GM21737 (cell line): ENCODE results near the gene ZNF236.

Experiments used
- ATAC-seq: cut with Tn5 transposase; IDR thresholded peaks from one replicate; pipeline ENCODE4 v1.9.1; 2021; ENCODE audit warnings: mild to moderate bottlenecking, moderate library complexity; ENCODE audit not compliant: unreplicated experiment

The ZNF236 gene

GRCh38 chr18:76967721-76968472 lies 145.5 kb downstream of the ZNF236 start:
- no peak for ATAC-seq

GRCh38 chr18:76970770-76971559 lies 148.6 kb downstream of the ZNF236 start:
- ATAC-seq = no peak

- no peak for ATAC-seq
Observed at GRCh38 chr18:76972241-76972640, 149.9 kb downstream of the ZNF236 start.

DNA sequence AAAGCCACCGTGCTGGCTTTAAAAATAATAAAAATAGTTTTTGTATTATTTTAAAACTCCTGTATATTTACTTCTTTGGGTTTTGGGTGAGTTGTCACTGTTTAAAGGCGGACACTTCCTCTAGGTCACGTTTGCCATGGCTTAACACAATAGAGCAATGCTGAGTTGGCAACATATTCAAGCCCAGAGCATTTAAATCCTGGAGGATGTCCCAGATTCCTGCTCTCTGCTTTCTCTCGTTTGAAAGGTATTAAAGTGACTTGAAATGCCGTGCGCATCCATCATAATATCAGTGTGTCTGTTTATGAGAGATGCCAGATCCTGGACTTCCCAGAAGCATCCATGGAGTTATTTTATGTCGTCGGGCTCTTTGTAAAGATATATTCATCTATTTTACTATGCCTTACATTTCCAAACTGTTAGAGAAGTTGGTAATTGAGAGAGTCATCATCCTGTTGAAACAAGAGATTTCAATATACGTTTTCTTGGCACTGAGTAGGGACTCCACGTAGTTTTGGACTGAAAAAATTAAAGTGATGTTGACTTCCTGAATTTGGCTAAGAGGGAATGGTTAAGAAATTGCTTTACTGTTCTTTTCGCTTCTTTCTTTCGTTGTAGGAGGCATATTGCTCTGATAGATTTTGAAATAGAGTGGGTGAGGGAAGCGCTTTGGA lies 150.6 kb downstream of the ZNF236 start:
- no peak for ATAC-seq

DNA sequence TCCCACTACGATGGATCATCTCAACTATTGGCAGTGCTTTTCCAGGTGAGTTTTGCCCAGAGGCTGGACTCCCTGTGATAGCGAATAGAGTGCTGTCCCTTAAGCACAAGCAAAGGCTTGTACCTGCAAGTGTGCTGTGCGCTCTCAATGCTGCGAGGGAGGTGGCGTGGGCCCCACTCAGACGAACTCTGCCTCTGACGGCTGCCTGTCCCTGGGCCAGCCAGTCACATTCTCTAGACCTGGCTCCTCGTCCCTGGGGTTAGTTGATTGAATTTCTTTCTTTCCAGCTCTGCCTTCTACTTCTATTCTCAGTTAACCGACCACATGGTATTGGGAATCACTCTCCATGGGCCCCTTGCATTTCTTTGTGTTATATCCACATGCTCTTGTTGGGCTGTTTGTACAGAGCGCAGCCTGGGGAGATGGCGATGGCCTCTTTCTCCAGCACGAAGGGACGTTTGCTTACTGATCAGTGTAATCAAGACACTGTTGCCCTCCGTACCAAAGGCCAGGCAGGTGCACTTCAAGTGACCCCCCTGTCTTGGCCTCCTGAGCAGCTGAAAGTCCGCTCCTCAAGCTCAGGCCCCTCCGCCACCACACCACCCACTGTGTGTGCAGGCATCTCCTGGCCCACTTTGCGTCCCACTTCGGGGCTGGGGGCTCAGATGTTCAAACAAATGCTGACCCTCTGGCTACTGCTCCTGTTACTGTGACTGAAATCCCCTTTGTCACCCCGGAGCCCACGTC lies 151.3 kb downstream of the ZNF236 start:
- no peak for ATAC-seq

GRCh38 chr18:76974386-76974785 lies 152.0 kb downstream of the ZNF236 start:
- no peak for ATAC-seq

DNA sequence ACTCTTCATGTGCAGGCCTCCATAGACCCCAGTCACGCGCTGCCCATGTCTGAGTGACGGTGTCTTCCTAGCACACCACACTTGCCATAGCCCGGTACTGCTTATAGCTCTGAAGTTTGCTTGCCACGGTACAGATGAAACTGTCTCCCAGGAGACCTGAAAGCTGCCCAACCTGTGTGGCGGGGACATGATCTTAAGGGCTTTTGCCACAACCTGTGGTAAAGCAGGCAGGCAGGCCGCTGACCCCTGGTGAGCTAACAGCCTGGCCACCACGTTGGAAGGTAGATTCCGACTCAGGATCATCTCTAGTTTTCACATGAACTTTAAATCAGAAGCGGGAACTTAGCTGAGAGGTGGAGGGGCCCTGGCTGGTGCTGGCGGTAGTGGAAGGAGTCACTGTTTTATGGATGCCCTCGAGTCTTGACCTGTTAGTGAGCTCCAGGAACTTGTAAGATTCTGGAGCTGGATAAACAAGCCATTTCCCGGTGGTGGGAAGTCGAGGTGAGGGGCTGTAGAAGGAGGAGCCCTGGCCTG lies 153.3 kb downstream of the ZNF236 start:
- no peak for ATAC-seq

GRCh38 chr18:76977108-76977621 lies 154.8 kb downstream of the ZNF236 start:
- ATAC-seq = no peak

DNA sequence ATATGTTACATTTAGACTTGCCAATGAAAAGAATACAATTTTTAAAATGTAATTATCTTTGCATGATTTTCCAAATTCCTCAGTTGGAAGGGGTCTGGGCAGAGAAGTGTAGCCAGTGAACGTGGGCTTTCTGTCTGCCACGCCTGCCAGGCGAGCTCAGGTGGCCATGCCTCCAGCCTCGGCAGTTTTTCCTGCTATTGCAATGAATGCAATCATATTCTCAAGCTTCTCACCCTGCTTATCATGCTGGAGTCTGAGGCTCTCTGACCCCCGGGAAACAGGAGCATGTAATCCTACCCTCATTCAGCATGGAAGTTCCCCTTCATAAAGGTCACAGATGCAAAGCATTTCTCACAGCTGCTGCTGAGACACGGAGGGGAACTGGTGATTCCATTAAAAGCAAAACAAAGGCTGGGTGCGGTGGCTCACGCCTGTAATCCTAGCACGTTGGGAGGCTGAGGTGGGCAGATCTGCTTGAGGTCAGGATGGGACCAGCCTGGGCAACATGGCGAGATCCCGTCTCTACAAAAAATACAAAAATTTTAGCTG lies 155.4 kb downstream of the ZNF236 start:
- ATAC-seq = no peak

DNA sequence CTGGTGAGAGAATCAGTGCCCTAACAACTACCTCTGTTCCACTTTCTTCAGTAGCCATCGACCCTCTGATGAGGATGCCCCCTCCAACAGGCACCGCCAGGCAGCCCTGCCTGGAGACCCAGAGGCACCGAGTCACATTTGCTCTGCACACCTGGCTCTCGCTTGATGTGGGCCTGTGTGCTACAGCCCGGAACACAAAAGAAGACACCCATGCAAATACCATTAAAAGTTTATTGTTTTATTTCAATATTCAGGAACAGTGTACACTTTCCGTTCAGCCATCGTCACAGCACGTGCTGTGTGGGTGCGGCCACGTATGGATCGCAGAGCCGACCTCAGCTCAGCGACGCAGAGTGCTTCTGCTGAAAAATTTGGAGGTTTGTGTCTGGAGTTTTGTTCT lies 156.3 kb downstream of the ZNF236 start:
- ATAC-seq = no peak

- ATAC-seq = no peak
Observed at GRCh38 chr18:76979111-76979751, 156.9 kb downstream of the ZNF236 start.

DNA sequence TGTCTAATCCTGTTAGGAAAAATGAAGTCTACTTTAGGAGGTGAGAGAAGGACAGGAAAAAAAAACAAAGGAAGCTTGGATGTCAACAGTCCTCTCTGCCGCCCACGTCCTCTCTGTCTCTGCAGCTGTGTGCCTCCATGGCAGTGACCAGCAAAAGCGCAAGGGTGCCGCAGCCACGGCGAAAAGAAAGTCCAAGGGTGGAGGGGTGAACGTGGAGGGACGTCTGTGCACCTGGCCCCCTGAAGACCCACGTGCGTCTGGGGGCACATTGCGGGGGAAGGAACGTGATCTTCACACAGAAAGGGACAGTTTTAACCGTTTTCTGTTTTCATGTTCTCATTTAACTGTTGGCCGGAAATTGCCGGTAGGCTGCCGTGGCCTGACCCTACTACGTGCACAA lies 157.5 kb downstream of the ZNF236 start:
- no peak for ATAC-seq

GRCh38 chr18:76980663-76981395 lies 158.5 kb downstream of the ZNF236 start:
- ATAC-seq = peak; percentile 37

GRCh38 chr18:76981396-76981968 lies 159.1 kb downstream of the ZNF236 start:
- peak; percentile 39 for ATAC-seq

GRCh38 chr18:76982038-76982437 lies 159.7 kb downstream of the ZNF236 start:
- no peak for ATAC-seq

DNA sequence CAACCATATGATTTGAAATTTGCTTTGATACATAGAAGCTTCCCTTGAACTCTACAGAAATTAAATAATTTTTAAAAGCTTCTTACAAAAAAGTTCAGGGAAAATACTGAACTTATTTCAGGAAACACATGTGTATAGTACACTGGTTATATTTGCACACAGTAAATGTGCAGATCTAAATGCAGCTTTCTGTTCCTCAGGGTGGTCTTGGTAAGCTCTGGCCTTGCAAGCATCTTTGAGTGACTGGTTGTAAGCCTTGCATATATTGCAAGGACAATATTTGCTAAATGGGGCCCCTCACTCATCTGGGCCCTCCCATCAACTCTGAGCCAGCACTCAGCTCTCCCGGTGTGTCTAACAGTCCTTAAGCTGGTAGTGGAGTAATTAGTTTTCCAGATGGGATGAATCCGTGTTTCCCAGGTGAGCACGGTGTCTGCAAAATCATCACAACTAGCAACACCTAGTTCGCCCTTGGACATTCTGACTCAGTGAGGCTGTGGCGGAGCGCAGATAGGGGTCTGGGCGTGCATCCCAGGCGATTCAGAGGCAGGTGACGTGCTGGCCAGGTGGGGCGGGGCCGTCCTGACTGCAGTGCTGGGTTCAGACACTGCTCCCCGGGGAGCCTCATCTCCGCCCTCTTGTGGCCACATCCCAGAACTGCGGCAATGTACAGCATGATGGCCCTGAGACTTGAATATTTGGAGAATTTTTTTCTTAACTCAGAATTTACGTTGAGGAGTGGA lies 160.7 kb downstream of the ZNF236 start:
- peak; percentile 66 for ATAC-seq

GRCh38 chr18:76983613-76984051 lies 161.3 kb downstream of the ZNF236 start:
- ATAC-seq = no peak
